Keratinocyte (primary cell): Measurements from ENCODE around the gene EXD3. TPM values are rescaled to one million over a fixed set of nuclear protein-coding genes. Genes with fewer than 3 reads are reported as not detected.
"Not testable (repeated sequence)": the region's sequence is repeated elsewhere in the genome, so short reads cannot be mapped to it uniquely, and the experiment has no call there.

Experiments
- DNase-seq: peaks from one replicate; pipeline ENCODE4 v3.0.0-alpha.2; 2011; ENCODE audit warnings: low read depth, missing footprints, low spot score
- FAIRE-seq: peaks from 2 replicates; lab custom pipeline; 2011; peaks lifted over from hg19 to GRCh38; lab: Jason Lieb, UNC
- H2AFZ ChIP-seq: 2 replicates; pipeline ENCODE4 v1.6.0; 2012; ENCODE audit warnings: low read length, control low read depth, inconsistent platforms; ENCODE audit not compliant: control insufficient read depth
- H3K27ac ChIP-seq: 2 replicates; pipeline ENCODE4 v1.5.1; 2011; ENCODE audit warnings: low read length; ENCODE audit not compliant: control insufficient read depth, insufficient read depth
- H3K27me3 ChIP-seq: 3 replicates; pipeline ENCODE4 v1.6.0; 2011; ENCODE audit warnings: low read length; ENCODE audit not compliant: control insufficient read depth, insufficient read depth; ENCODE audit errors: extremely low read depth
- H3K36me3 ChIP-seq, 2 experiments: 2 replicates in 1 of 2; 3 replicates in 1 of 2; pipeline ENCODE4 v1.5.1; 2011; ENCODE audit warnings: low read length in 2 of 2, mild to moderate bottlenecking in 1 of 2; ENCODE audit not compliant: control insufficient read depth in 2 of 2, insufficient read depth in 2 of 2; ENCODE audit errors: extremely low read depth in 1 of 2
- H3K4me1 ChIP-seq: 3 replicates; pipeline ENCODE4 v1.5.1; 2011; ENCODE audit warnings: low read length; ENCODE audit not compliant: control insufficient read depth, insufficient read depth; ENCODE audit errors: extremely low read depth
- H3K4me2 ChIP-seq: 3 replicates; pipeline ENCODE4 v1.6.0; 2011; ENCODE audit warnings: low read depth, low read length; ENCODE audit not compliant: control insufficient read depth, insufficient read depth; ENCODE audit errors: extremely low read depth
- H3K4me3 ChIP-seq, 3 experiments: fragments of 200-600 bp in 1 of 3; sonication (generic) in 1 of 3; 2 replicates in 2 of 3; 3 replicates in 1 of 3; pipeline ENCODE4 v1.5.1; 2011 to 2016; ENCODE audit warnings: low read length in 3 of 3, mild to moderate bottlenecking in 3 of 3, control low read depth in 2 of 3, inconsistent platforms in 1 of 3, low read depth in 1 of 3, mixed read lengths in 1 of 3, mixed run types in 1 of 3, moderate library complexity in 1 of 3; ENCODE audit not compliant: control insufficient read depth in 2 of 3, insufficient read depth in 2 of 3; ENCODE audit errors: extremely low read depth in 1 of 3
- H3K79me2 ChIP-seq: 2 replicates; pipeline ENCODE4 v1.6.0; 2012; ENCODE audit warnings: low read length; ENCODE audit not compliant: control insufficient read depth, insufficient read depth
- H3K9ac ChIP-seq: 3 replicates; pipeline ENCODE4 v1.6.0; 2011; ENCODE audit warnings: low read length; ENCODE audit not compliant: control insufficient read depth, insufficient read depth; ENCODE audit errors: extremely low read depth
- H3K9me1 ChIP-seq: 3 replicates; pipeline ENCODE4 v1.6.0; 2011; ENCODE audit warnings: low read length; ENCODE audit not compliant: control insufficient read depth, insufficient read depth; ENCODE audit errors: extremely low read depth
- H3K9me3 ChIP-seq: 2 replicates; pipeline ENCODE4 v1.5.1; 2012; ENCODE audit warnings: low read depth, low read length; ENCODE audit not compliant: control insufficient read depth
- H4K20me1 ChIP-seq: 3 replicates; pipeline ENCODE4 v1.6.0; 2011; ENCODE audit warnings: low read length; ENCODE audit not compliant: control insufficient read depth, insufficient read depth; ENCODE audit errors: extremely low read depth
- CTCF ChIP-seq, 3 experiments: IDR thresholded peaks in 1 of 3; conservative IDR thresholded peaks in 1 of 3; optimal IDR thresholded peaks in 1 of 3; 2 replicates in 2 of 3; 3 replicates in 1 of 3; pipeline versions ENCODE3 to v1.5.1; 2011; ENCODE audit warnings: low read length in 3 of 3, mild to moderate bottlenecking in 3 of 3, moderate library complexity in 2 of 3, control low read depth in 1 of 3, inconsistent platforms in 1 of 3; ENCODE audit not compliant: insufficient read depth in 2 of 3; ENCODE audit errors: extremely low read depth in 1 of 3
- EZH2 ChIP-seq: IDR thresholded peaks from one replicate; pipeline ENCODE4 v1.6.1; 2012; ENCODE audit warnings: inconsistent platforms, mild to moderate bottlenecking, low read length, moderate library complexity
- dilution Hi-C: fragments of 300-500 bp; cut with MboI; formaldehyde crosslinking; loops from one replicate; pipeline ENCODE4 v1.7.0; 2020; ENCODE audit warnings: low sequenced_read_pairs; ENCODE audit not compliant: extremely low pct_ligation_motif_present
- polyA plus RNA-seq, 5 experiments: library from polyadenylated mRNA; depleted of rRNA in 3 of 5; stranded (reverse) in 3 of 5; stranded (forward) in 1 of 5; unstranded in 1 of 5; fragments of >200 nt; gene quantifications; 1 replicate in 1 of 5; 2 replicates in 3 of 5; 3 replicates in 1 of 5; pipeline versions ENCODE4 v1.2.1 to v1.2.3, GENCODE V29; 2011 to 2012; ENCODE audit warnings: missing spikeins in 2 of 5, low read depth in 1 of 5, low replicate concordance in 1 of 5

EXD3 gene
- polyA plus RNA-seq, 1 donor (not counting 4 experiments of a cell fraction or from before 2014, with no cell fraction given): 1.5 TPM

DNA sequence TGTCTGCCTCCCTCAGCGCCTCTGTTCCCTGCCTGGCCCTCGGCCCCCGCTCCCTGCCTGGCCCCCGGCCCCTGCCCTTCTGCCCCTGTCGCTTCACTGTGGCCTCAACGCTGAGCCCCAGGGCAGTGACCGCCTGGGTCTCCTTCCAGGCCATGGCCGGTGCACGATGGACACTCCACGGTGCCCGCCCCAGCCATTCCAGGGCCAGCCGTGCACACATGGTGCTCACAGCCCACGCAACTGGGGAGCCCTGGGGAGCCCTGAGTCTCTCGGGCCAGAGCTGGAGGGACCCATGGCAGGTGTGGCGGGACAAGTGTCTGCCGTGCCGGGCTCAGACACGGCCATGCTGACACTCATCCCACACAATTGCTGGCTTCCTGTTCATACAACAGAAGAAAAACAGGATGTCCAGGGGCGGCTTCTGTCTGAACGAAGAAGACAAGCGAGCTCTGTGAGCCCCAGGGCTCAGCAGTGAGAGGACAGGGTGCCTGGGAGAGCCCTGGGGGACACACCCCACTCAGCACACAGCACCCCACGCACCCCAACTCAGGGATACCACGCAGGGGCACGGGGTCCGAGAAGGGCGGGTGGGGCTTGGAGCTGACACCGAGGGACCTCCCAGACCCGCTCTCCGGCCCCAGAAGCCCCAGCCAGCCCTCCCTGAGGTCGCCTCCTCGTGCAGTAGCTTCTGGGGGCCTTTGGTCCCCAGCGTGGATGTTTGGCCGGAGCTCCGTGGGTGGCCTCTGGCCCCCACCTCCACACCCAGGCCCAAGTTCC lies 35.7 kb downstream of the EXD3 start:
- FAIRE-seq (no peak), DNase-seq (no peak)
- TF ChIP-seq CTCF (optimal IDR thresholded peaks at IDR 0.05 in 1 of 3, IDR thresholded peaks at IDR 0.05 in 1 of 3, conservative IDR thresholded peaks at IDR 0.05 in 1 of 3; ENCODE audit: extremely low read depth in 1 of 3, insufficient read depth in 2 of 3, low read length in 3 of 3): no peak
- no peak for TF ChIP-seq EZH2
- no peaks in the 10 kb centered on the region for H3K79me2 ChIP-seq
- H2AFZ ChIP-seq: no peak overlapping the region
- no peak overlapping the region for H3K4me3 ChIP-seq
- H3K9me3 ChIP-seq: no peaks in the 10 kb centered on the region
- no peak overlapping the region for H3K9ac ChIP-seq
- no peaks in the 10 kb centered on the region for H3K27me3 ChIP-seq
- no peak overlapping the region for H3K4me2 ChIP-seq
- no peaks in the 10 kb centered on the region for H3K36me3 ChIP-seq
- no peaks in the 10 kb centered on the region for H4K20me1 ChIP-seq
- H3K4me1 ChIP-seq: no peaks in the 10 kb centered on the region
- dilution Hi-C loops: no loop called here
- no peaks in the 10 kb centered on the region for H3K9me1 ChIP-seq
- no peak overlapping the region for H3K27ac ChIP-seq

- H4K20me1 ChIP-seq, H2AFZ ChIP-seq, FAIRE-seq, H3K9me1 ChIP-seq, H3K27ac ChIP-seq, H3K36me3 ChIP-seq, DNase-seq, H3K9ac ChIP-seq, H3K9me3 ChIP-seq, dilution Hi-C loops, H3K4me2 ChIP-seq, H3K4me1 ChIP-seq, H3K4me3 ChIP-seq, H3K79me2 ChIP-seq, H3K27me3 ChIP-seq: not testable (repeated sequence)
Observed at GRCh38 chr9:137386507-137387113, 36.4 kb downstream of the EXD3 start.
